GM21619 (cell line): ENCODE results near the gene CHST8.
"Not testable (repeated sequence)": the region's sequence is repeated elsewhere in the genome, so short reads cannot be mapped to it uniquely, and the experiment has no call there.

Experiments
- ATAC-seq: cut with Tn5 transposase; IDR thresholded peaks from one replicate; pipeline ENCODE4 v1.9.1; 2021; ENCODE audit not compliant: unreplicated experiment

Gene CHST8

DNA sequence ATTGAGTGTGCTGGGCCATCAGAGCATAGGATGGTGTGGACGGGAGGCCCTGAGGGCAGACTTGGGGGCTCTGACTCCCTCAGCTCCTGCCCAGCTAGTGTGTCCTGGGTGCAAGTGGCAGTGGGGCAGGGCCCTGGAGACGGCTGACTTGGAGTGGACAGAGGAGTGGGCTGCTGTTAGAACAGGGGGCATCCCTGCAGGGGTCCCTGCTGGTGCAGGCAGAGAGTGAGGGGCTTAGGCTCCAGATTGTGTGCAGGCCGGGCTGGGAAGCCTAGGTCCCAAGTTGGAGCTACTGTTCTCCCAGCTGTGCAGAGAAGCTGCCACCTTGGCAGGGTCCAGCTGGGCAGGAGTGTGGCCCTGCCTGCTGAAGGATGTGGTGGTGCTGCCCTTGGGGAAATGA is 183.6 kb downstream of the CHST8 start:
- no peak for ATAC-seq

DNA sequence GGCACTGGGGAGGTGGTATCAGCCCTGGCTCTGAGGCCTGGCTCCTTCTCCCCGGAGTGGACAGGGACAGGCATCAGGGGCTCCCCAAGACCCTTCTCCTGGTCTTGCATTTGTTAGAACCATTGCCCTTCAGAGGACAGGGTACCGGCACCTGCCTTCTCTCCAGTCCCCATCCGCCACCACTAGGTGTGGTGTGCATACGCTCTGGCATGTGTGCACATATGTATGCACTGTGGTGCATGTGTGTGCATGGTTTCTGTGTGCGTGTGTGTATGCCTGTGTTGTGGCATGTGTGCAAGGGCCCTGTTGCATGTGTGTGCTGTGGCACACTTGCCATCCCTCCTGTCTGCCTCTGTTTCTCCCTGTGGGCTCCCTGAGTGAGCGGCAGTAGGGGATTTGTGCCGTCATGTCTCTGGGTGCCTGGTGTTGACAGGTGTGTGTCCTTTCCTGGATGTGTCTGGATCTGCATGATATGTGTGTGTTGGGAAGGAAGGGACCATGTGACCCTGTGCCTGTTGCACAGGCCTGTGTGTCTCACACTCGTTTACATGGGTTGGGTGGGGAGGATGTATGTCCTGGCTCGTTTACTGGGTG is 184.2 kb downstream of the CHST8 start:
- no peak for ATAC-seq

DNA sequence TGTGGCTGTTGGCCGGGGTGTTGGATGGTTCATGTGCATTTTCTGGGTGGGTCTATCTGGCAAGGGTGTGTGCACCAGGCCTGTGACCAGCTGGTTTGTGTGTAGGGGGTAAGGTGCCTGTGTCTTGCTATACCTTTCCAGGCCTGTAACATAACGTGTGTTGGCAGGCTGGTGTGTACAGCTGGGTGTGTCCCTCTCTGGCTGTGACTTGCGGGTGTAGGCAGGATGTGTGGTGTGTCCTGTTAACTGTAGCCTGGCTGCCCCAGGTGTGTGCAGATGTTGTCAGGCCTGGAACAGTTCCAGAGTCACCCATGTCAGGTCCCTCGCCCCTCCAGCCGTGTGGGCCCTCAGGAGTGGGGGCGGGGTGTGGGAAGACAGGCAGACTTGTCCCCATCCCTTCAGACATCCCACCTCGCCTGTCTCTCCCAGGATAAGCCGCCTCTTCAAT is 184.7 kb downstream of the CHST8 start:
- no peak for ATAC-seq

DNA sequence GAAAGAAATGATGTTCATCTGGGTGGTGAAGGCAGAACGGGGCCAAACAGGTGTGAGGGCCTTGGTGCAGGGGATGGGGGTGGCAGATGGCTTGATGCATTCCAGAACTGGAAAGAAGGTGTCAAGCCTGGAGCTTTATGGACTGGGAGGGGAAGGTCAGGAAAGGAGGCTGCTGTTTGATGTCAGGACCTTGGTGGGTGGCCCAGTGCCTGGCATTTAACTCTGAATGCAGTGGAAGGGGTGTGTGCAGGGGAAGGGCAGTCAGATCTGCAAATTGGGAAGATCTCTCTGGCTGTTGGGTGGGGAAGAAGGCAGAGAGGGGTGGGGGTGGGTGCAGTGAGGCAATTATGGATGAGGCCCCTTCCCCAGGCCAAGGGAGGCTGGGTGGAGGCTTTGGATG is 186.6 kb downstream of the CHST8 start:
- no peak for ATAC-seq

DNA sequence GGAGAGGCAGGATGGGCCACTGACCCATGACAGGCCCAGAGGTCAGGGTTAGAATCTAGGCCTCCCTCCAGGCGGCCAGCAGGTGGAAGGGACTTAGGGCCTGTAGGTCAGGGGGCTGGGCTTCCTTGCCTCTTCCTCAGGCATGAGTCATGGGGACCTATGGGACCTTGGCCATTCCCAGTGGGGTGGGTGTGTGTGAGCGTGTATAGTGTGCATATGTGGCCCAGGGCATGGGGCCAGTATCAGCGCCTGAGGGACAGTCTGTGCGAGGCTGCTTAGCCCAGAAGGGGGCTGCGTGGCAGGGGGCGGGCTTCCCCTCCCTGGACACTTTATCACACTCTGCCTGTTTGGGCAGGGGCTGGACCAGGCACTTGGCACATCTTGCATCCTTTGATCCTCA is 188.2 kb downstream of the CHST8 start:
- no peak for ATAC-seq

DNA sequence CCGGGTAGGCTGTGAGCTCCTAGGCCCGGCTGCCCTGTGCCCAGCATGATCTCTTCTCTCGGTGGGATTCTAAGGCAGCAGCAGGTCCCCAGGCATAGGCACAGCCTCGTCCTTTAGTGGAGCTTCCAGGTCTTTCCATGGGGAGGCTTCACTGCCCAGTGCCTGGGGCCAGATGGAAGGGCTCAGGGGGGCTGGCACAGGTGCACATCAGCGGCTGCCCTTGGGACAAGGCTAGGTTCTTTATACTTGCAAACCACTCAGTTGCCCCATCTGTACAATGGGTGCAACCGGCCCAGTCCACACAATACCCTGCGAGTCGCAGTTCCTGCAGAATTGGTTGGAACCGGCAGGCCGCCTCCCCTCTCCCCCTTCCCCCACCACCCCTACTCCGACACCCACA is 189.1 kb downstream of the CHST8 start:
- no peak for ATAC-seq

DNA sequence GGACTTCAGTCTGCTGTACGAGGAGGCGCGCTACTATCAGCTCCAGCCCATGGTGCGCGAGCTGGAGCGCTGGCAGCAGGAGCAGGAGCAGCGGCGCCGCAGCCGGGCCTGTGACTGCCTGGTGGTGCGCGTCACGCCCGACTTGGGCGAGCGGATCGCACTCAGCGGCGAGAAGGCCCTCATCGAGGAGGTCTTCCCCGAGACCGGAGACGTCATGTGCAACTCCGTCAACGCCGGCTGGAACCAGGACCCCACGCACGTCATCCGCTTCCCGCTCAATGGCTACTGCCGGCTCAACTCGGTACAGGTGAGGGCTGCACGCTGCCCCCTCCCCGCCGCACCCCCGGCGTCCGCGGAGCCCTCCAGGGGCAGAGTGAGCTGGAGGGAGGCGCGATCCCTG is 189.5 kb downstream of the CHST8 start:
- ATAC-seq = no peak

DNA sequence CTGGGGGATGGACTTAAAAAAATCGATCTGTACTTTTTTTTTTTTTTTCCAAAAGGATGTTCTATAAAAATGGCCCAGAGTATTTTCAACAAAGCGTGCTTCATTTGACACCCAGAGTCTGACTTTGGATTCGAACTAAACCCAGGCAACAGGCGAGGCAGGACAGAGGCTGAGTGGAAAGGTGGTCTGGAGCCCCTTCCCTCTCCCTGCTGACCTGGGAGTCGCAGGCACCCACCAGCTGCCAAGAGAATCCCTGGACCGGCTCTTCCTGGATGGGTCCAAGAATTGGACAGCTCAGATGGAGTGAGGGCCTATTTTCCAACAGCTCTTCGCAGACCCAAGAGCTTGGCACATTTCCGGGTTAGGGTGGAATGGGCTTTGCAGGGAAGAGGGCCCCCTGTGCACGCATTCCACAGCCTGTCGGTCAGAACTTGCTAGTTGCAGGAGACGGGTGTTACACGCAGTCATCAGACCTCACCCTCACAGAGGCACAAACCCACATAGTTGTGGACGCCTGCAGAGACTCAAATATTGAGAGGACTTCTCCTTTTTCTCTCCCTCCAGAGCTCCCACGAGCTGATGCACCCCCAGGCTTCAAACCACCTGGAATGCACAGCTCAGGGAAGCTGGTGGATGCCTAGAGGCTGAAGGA is 190.1 kb downstream of the CHST8 start:
- ATAC-seq = no peak

DNA sequence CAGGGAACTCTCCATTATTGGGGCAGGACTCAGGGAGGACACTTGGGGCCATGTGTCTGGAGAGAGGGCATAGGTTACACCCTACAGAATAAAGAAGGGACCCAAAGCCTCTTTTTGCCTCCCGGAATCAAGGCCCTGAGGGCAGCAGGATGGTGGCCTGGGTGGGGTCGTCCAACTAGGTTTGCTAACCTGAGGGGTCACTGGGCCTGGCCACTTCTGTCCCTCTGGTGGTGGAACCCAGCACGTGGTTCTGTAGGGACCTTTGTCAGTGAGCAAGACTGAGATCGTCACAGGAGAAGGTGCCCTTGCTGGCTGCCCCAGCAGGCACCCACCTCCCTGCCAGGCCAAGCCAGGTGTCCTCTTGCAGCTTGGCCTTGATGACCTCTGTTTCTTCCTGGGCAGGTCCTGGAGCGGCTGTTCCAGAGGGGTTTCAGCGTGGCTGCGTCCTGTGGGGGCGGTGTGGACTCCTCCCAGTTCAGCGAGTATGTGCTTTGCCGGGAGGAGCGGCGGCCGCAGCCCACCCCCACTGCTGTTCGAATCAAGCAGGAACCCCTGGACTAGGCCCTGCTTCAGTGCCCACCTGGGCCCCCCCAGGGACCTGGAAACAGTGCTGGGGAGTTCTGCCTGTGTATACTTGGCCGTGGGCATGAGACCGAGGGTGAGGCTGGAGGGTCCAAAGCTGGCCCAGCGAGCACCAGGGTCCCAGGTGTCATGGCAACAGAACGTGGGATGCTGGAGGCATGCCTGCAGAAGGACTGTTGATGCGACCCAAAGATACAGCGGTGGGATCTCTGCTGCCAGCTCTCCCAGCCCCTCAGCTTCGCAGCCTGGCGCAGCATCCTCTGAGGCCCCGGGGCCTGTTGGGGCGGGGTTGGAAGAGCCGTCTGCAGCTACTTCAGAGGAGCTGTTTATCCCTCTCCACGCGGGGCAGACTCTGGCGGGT is 190.9 kb downstream of the CHST8 start:
- no peak for ATAC-seq

DNA sequence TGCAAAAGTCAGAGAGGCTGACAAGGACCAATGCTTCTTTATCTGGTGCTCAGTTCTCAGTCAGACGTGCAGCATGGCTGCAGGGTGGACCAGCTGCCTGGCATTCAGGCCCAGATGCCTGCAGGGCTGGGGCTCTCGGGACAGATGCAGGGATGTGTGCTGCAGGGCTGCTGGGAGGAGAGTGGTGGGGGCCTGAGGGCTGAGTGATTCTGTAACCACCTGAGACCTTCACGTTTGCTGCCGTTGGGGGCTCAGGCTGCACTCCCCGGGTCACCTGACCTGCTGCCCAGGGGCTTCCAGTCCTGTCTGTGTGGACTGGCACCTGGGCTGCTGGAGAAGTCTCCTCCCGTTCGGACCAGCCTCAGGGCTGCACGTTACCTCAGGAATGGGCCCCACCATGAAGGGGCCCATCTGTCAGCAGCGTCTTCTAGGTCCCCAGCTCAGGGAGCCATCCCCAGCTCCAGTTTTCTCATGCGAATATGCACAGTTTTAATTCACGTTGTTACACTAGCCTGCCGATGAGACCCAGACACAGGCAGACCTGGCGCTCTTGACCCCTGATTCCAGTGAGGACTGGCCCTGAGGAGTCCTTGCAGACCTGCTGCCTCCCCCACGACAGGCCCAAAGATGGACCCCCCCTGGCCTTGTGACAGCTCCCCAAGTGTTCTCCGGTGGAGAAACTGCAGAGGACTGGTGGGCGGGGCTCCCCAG is 191.8 kb downstream of the CHST8 start:
- ATAC-seq = no peak

DNA sequence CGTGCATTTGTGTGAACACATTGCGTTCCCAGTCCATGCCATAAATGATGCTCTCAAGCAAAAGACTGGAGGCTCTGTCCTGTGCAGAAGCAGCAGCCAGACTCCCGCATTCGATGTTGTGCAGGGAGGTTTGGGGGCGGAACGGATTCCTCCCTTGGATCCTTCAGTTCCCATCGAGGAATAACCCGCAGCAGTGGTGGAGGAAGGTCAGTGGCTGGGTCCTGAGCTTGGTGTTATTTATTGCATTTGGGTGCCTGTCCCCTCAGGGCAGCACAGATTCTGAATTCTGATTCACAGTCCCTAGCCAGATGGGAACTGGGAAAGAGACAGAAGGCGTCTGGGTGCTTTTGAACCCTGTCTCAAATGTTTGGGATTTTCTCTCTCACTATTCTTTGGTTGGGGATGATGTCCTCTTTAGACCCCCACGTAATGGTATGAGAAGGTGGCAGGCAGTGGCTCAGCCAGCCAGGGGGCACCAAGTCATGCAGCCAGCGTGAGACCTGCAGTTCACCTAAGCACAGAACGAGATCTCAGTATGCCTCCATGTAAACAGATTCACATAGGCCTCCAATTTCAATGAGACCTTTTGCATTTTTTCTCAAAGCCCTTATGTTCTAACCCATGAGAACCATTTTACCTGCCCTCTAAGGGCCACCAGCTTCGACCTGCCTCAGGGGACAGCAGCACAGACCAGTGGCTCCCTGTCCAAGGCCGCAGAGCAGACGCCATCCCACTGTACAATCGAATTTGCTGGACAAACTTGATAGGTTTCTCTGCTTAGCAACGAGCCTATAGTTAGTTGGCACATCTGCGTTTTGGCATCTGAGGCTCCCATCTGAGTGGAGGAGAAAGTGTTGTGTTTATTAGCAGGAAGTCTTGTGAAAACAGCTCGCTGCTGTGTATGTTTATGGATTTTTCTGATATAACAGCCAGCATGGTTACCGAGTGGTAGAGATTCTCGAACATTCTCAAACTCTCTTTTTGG is 192.7 kb downstream of the CHST8 start:
- no peak for ATAC-seq

DNA sequence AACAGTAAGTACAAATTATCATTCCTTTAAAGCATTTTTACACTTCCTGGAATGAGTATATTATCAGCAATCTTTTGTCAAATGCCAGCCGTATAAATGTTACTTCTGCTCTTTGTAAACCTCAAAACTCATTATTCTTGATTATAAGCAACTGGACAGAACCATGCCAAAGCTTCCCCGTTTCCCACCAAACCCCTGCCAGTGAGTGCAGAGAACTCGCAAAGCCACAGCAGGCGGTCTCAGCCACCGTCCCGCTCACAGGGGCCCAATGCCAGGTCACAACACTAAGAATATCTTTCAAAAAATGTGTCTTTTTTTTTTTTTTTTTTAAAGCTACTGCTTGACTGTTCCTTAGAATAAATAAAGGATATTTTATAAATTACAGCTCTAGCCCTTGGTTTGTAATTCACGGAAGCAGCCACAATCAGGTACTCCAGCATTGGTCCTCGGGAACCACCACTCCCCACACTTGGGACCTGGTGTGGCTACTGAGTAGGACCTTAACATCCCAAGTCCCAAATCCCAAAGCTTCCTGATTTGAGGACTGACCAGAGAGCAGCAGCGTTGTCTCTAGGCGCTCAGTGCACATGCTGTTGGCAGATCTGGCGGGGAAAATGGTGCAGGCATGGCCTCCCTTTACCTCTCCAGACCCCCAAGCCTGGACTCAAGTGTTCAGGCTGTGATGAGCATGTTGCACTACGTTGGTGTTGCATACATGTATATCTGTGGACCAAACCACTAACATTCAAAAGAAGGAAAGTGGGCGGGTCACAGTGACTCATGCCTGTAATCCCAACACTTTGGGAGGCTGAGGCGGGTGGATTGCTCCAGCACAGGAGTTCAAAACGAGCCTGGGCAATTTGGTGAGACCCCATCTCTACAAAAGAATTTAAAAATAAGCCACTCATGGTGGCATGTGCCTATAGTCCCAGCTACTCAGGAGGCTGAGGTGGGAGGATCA is 193.9 kb downstream of the CHST8 start:
- no peak for ATAC-seq

DNA sequence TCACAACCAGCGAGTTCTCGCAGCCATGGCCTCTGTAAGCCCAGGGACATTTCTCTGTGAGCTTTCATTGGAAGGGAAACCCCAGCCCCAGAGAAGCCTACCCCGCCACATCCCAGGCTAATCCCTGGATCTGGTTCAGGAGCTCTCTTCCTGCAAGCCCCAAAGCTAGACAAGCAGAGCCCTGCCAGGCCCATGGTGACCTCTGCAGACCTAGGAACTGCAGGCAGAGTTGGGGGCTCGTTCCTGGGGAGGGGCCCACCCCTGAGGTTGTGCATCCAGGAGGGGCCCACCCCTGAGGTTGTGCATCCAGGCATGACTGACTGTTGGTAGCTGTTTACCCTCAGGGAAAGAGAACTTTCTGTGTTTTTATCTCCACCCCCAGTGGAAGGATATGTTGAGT is 196.7 kb downstream of the CHST8 start:
- no peak for ATAC-seq

DNA sequence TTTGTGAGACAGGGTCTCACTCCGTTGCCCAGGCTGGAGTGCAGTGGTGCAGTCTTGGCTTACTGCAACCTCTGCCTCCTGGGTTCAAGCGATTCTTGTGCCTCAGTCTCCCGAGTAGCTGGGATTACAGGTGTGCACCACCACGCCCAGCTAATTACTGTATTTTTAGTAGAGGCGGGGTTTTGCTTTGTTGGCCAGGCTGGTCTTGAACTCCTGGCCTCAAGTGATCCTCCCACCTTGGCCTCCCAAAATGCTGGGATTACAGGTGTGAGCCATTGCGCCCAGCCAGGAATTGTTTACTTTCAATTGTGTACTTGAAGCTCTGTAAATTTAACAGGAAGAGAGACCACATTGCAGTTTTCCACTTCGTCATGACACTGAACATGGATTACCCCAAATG is 197.3 kb downstream of the CHST8 start:
- not testable (repeated sequence) for ATAC-seq

DNA sequence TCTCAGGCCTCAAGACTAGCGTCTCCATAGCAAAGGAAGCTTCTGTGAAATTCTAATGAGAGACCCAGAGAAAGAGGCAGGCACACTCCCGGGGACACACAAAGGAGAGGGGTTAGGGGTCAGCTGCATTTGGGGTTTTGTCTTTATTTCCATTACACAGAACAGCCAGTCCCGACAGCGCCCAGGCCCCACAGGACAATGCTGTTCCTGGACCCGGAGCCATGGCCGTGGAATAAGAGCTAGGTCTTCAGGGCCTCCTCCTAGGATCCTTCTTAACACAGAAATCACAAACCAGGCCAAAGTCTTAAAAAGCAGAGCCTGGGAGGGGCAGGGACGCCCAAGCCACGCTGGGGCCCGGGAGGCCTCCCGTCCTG is 197.7 kb downstream of the CHST8 start:
- ATAC-seq = no peak

DNA sequence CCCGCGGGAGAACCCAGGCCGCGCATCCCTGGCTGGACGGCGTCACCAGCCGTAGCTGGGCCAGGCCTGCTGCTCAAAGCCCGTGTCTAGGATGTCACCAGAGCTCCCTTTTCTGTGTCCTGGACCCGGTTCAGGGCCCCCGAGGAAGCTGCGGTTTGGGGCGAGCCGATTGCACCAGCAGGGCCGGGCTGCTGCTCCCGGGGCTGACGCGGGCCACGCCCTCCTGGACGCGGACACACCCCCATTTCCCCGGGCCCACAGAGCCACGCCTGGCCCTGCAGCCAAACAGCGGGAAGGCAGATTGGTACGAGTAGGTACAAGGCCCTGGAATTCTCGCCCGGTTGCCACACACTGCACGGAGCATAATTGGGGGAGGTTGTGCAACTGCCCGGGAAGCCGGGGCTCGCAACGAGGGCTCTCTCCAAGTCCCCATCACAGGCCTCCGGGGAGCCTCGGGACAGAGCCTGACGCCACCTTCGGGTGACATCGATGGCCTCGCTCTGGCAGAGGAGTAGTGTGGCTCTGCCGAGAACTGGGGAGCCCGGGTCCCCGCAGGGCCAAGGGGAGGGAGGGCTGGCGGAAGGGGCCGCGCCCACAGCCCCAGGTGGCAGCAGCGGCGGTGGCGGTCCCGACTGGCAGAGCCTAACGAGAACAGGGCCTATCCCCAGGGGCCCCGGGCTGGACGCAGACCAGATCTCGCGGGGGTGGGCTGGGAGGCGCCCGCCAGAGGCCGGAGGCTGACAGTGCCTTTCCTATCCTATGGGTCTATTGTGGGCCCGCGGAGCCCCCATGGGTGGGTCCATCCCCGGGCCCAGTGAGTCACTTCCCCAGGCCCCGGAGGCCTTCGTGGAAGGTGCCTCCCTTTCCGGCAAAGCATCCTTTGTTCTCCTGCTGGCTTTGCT is 198.4 kb downstream of the CHST8 start:
- ATAC-seq = no peak

DNA sequence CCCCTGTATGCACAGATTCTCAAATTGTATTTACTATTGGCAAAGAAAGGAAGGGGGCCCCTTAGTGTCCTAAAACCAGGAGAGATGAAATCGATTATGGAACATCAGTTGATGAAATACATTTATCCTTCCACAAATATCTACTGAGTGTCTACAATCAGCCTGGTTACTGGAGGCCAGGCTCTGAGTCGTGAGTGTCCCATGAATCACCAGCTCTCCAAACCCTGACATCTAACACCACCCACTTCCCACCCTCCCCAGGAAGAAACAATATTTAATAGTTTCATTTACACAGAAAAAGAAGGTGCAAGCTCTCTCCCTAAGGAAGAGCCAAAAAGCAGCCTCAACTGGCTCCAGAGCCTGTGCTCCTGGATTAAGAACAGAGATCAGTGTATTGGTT is 200.1 kb downstream of the CHST8 start:
- ATAC-seq = no peak
